ENCODE measurements around the gene ANGPT4.
A peak's percentile ranks its signal among the peaks of the same experiment; 100 is the strongest.
"Not testable (repeated sequence)": the region's sequence is repeated elsewhere in the genome, so short reads cannot be mapped to it uniquely, and the experiment has no call there.

Gene ANGPT4

GRCh38 chr20:871436-871835 lies 44.7 kb downstream of the ANGPT4 start:
- no peak for DNase-seq

- DNase-seq = no peak
Measured at GRCh38 chr20:870758-871157, 45.4 kb downstream of the ANGPT4 start.

GRCh38 chr20:869606-870005 lies 46.5 kb downstream of the ANGPT4 start:
- no peak for DNase-seq

- DNase-seq = no peak
Measured at GRCh38 chr20:868279-868678, 47.9 kb downstream of the ANGPT4 start.

DNA sequence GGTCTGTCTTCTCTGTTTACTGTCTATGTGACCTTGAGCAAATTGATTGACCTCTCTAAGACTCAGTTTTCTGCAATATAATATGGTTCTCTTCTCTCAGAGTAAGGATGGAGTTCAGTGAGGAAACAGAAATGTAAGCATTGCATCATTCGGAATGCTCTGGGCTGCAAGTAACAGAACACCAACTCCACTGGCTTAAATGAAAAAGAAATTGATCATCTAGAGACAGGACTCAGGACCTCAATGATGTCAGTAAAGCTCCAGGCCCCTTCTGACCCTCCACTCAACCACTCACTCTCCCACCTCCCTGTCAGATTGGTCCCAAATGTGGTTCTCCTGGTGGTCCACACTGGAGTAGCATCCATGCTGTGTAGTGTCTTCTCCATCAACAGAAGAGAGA lies 50.7 kb downstream of the ANGPT4 start:
- DNase-seq = no peak

DNA sequence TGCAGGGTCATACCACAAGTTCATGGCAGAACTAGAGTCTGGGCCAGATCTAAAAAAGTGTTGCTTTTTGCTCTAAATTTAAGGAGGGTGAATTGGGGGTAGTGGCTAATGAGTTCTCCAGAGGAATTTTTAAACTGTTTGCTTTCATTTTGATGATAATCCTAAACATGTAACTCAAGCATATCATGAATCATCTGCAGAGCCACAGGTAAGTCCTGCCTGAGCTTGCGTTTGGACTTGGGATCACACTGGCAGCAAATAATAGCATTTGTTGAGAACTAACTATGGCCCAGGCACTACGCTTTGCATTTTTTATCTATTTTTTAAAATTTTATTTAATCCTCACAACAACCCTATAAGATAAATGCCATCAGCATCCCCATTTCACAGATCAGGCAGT lies 55.2 kb downstream of the ANGPT4 start:
- DNase-seq = no peak

- no peak for DNase-seq
Measured at GRCh38 chr20:859751-860231, 56.3 kb downstream of the ANGPT4 start.

DNA sequence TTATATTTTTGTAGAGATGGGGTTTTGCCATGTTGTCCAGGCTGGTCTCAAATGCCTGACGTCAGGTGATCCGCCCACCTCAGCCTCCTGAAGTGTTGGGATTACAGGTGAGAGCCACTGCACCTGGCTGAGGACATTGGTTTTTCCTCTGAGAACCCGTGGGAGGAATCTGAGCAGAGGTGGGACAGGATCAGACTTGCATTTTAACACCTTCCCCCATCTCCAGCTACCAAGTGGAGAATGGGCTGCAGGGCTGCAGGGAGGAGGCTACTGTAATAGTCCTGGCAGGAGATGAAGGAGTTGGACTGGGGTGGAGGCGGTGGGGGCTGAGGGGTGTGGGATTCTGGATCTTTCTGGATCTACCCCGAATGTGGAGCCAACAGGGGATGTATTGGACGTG lies 58.1 kb downstream of the ANGPT4 start:
- no peak for DNase-seq

- DNase-seq = peak; percentile 49
Measured at GRCh38 chr20:856361-856775, 59.8 kb downstream of the ANGPT4 start.

GRCh38 chr20:855466-856360 lies 60.4 kb downstream of the ANGPT4 start:
- no peak for DNase-seq

GRCh38 chr20:854601-855000 lies 61.5 kb downstream of the ANGPT4 start:
- DNase-seq = no peak

- DNase-seq = no peak
Measured at GRCh38 chr20:853406-853996, 62.6 kb downstream of the ANGPT4 start.

GRCh38 chr20:848731-849130 lies 67.4 kb downstream of the ANGPT4 start:
- not testable (repeated sequence) for DNase-seq

DNA sequence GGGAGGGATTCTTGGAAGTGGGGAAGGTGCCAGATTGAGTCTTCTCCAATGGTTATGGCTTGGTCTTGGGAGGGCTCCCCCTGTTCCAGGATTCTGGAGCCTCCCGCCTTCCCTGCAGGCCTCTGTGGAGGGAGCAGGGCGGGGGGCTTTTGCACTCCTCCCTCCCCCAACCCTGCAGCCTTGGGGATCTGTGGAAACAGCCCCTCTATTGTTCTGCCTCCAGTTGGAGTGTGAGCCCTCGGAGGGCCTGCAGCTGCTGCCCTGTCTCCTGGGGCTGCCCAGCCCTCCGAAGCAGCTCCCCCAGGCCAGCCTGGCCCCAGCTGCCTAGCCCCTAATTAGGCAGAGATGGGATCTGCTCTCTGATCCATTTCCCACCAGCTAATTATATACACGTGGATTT lies 67.9 kb downstream of the ANGPT4 start:
- no peak for DNase-seq

DNA sequence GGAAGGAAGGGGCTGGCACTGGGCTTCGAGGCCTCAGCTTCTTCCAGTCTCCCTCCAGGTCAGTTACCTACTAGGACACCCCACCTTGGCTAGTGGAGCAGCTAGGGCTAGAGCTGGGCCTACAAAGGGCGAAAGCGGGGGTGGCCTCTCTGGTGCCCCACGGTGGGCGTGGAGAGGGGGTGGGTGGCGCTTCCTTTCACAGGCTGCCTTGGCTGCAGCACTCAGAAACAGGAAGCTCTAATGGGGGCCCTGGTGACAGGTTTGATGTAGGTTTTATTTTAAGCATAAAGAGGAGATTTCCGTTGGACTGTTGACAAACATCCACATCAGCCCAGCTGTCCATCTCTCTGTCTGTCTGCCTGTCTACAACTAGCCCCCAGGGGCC lies 69.2 kb downstream of the ANGPT4 start:
- DNase-seq = peak; percentile 67

- no peak for DNase-seq
Measured at GRCh38 chr20:845941-846893, 69.9 kb downstream of the ANGPT4 start.

- DNase-seq = no peak
Measured at GRCh38 chr20:845226-845868, 70.8 kb downstream of the ANGPT4 start.

DNA sequence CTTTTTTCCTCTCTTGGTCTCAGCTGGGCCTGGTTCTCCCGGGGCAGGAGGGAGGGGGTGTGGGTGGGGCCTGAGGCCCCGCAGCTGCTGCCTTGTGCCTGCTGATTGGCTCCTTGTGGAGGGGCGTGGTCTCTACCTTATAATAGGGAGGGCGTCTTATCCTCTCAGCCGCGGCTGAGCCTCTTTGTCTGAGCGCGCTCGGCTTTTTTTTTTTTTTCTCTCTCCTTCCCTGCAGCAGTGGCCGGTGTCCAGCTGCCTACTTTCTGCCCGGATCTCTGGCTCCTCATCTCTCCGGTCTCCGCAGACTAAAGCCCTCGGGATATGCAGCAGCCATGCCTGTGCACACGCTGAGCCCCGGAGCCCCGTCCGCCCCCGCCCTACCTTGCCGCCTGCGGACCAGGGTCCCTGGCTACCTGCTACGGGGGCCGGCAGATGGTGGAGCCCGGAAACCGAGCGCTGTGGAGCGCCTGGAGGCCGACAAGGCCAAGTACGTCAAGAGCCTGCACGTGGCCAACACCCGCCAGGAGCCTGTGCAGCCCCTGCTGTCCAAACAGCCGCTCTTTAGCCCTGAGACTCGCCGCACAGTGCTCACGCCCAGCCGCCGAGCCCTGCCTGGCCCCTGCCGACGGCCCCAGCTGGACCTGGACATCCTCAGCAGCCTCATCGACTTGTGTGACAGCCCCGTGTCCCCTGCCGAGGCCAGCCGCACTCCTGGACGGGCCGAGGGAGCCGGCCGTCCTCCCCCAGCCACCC lies 71.5 kb downstream of the ANGPT4 start:
- DNase-seq = peak; percentile 94

DNA sequence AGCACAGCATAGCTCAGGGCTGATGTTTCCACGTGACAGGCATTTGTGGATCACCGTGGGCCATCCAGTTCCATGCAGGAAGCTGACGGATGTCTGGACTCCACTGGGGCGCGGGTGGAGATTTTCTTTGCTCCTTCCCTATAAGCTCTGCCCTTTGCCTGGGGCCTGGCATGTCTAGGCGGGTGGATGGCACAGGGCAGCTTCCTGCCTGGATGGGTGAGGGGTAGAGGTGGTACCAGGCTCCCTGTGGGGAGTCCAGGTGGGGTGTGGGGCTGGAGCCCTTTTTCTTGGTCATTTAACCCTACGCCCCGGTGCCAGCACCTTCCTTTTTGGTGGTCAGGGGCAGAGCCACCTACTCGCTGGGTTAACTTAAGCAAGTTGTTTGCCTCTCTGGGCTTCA lies 72.2 kb downstream of the ANGPT4 start:
- no peak for DNase-seq

GRCh38 chr20:842547-842940 lies 73.6 kb downstream of the ANGPT4 start:
- DNase-seq = no peak

- no peak for DNase-seq
Measured at GRCh38 chr20:841568-842546, 74.3 kb downstream of the ANGPT4 start.

All from CD4-positive, alpha-beta T cell treated with Interleukin-21 for 1 hour (primary cell).